Adrenal gland (tissue), 5 donors: Measurements from ENCODE around the gene YIPF6.
"Not testable (repeated sequence)": the region's sequence is repeated elsewhere in the genome, so short reads cannot be mapped to it uniquely, and the experiment has no call there.

Experiments
- POLR2A ChIP-seq, 2 donors: fragments of 450-650 bp; IDR thresholded peaks; one replicate each; pipeline ENCODE4 v1.6.1; 2017; ENCODE audit warnings: antibody characterized with exemption in 2 of 2, mild to moderate bottlenecking in 2 of 2, moderate library complexity in 1 of 2
- TF ChIP-seq, protein P1 (sequence below), 6 experiments: fragments of 450-650 bp in 4 of 6; fragments of 200-600 bp in 2 of 6; sonication (generic) in 1 of 6; IDR thresholded peaks; 1 replicate in 5 of 6; 2 replicates in 1 of 6; pipeline versions ENCODE4 v1.5.1 to v1.8.0; 2016 to 2021; ENCODE audit warnings: antibody characterized with exemption in 6 of 6, mild to moderate bottlenecking in 2 of 6, moderate library complexity in 1 of 6
- donor health status: DM: no; HTN: no; CAD: no.

DNA sequence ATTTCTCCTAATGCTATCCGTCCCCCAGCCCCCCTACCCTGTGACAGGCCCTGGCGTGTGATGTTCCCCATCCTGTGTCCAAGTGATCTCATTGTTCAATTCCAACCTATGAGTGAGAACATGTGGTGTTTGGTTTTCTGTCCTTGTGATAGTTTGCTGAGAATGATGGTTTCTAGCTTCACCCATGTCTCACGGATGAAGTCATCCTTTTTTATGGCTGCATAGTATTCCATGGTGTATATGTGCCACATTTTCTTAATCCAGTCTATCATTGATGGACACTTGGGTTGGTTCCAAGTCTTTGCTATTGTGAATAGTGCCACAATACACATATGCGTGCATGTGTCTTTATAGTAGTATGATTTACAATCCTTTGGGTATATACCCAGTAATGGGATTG is 61.1 kb downstream of the YIPF6 start:
- TF ChIP-seq, protein P1, sequence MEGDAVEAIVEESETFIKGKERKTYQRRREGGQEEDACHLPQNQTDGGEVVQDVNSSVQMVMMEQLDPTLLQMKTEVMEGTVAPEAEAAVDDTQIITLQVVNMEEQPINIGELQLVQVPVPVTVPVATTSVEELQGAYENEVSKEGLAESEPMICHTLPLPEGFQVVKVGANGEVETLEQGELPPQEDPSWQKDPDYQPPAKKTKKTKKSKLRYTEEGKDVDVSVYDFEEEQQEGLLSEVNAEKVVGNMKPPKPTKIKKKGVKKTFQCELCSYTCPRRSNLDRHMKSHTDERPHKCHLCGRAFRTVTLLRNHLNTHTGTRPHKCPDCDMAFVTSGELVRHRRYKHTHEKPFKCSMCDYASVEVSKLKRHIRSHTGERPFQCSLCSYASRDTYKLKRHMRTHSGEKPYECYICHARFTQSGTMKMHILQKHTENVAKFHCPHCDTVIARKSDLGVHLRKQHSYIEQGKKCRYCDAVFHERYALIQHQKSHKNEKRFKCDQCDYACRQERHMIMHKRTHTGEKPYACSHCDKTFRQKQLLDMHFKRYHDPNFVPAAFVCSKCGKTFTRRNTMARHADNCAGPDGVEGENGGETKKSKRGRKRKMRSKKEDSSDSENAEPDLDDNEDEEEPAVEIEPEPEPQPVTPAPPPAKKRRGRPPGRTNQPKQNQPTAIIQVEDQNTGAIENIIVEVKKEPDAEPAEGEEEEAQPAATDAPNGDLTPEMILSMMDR (IDR thresholded peaks at IDR 0.05): not testable (repeated sequence)
- TF ChIP-seq POLR2A (IDR thresholded peaks at IDR 0.05): not testable (repeated sequence)
